ENCODE measurements around the gene SBF1. TPM values are rescaled to one million over a fixed set of nuclear protein-coding genes. Genes with fewer than 3 reads are reported as not detected.

SBF1 gene
- total and polyA plus RNA-seq, 2 of the 13 experiments (the other 11 are each of a cell fraction or from before 2014, with no cell fraction given), result 31.7 to 40.9 TPM

DNA sequence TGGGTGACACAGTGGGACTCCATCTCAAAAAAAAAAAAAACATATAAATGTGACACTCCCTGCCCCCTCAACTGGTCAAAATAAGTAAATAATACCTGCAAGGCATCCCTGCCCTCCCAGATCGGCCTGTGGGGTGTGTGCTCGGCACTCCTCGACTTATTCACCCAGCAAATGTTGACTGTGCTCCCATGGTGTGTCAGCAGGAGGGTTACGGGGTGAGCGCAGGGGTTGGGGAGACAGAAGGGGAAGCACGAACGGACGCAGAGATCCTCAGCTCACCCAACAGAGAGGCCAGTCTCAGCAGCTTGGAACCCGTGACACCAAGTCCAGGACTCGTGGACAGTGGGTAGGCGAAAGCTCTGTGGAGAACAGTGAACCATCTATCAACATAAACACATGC is 4.9 kb upstream of the SBF1 start:
- Histone ChIP-seq H4K20me1 (ENCODE audit: insufficient read depth, low read length) (no peaks in the 10 kb centered on the region; the same call in 1 of the 2 replicates), H3K4me1 (ENCODE audit: insufficient read depth, low read length) (peaks cover 49% of the 10 kb centered on the region), H3K79me2 (ENCODE audit: insufficient read depth, low read length) (no peaks in the 10 kb centered on the region), H3K4me2 (ENCODE audit: low read depth, low read length) (no peak overlapping the region), H3K9ac (ENCODE audit: insufficient read depth, low read depth, low read length) (no peak overlapping the region), H3K9me3 (ENCODE audit: low read length) (no peaks in the 10 kb centered on the region), H3K27me3 (ENCODE audit: control insufficient read depth in 1 of 2, insufficient read depth in 2 of 2, low read length in 2 of 2) (peaks cover 0 to 4% of the 10 kb centered on the region in 2 experiments; a peak in 1 of 5 replicates), H3K27ac (ENCODE audit: extremely low read length, insufficient read depth, low read length) (no peak overlapping the region), H3K36me3 (replicated peaks in 1 of 2; ENCODE audit: control insufficient read depth in 1 of 2, insufficient read depth in 2 of 2, low read length in 2 of 2) (no peaks in the 10 kb centered on the region), H2AFZ (ENCODE audit: low read length) (no peak overlapping the region), H3K4me3 (replicated peaks in 1 of 3; ENCODE audit: insufficient read depth in 1 of 3, low read depth in 2 of 3, low read length in 3 of 3) (no peak overlapping the region)
- WGBS (ENCODE audit: low lambda C conversion rate), result 62% methylated on average over 11 of the region's 11 CpGs
- BruUV-seq (replicated peaks), result no TSS peak
- FAIRE-seq (no peak), DNase-seq (ENCODE audit: low spot score) (no peak), ATAC-seq (no peak)
- in situ Hi-C loops (cut with HindIII; ENCODE audit: extremely low pct_ligation_motif_present, low pct_unique_long_range_greater_than_20kb), result no loop called here
- TF ChIP-seq KAT8 (CRISPR knock-in tag; IDR thresholded peaks at IDR 0.05), result no peak
- ChIA-PET POLR2A (interaction anchor here (0.9 to 1.4 kb wide), 3 partner anchors 28 to 162 kb away, joined by 3 to 4 read pairs (median 3); partner anchors contain the start of genes LMF2, NCAPH2 and SCO2), CTCF (ENCODE audit: low intra/inter-chr PET ratio, low total read pairs) (no interaction called here)
- intact Hi-C loops (cut with micrococcal nuclease; ENCODE audit: unreplicated experiment), result no loop called here

DNA sequence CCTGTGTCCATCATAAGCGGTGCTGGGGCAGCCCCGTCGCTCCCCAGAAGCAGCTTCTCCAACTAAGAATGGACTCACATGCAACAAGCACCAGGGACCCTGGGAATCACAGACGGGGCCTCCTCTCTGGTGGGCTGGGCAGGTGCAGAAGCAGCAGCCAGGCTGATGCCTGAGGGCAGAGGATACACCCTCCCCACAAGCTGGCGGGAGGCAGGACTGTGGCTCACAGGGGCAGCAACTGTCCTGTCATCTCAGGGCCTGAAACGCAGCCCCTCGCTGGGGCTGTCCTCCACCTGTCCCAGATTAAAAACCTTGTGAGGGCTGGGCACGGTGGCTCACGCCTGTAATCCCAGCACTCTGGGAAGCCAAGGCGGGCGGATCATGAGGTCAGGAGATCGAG is 3.1 kb upstream of the SBF1 start:
- FAIRE-seq, result no peak
- ATAC-seq, result no peak
- in situ Hi-C loops (cut with HindIII; ENCODE audit: extremely low pct_ligation_motif_present, low pct_unique_long_range_greater_than_20kb), result no loop called here
- Histone ChIP-seq H3K4me1 (ENCODE audit: insufficient read depth, low read length) (peaks cover 42% of the 10 kb centered on the region), H2AFZ (ENCODE audit: low read length) (no peak overlapping the region), H3K9ac (ENCODE audit: insufficient read depth, low read depth, low read length) (no peak overlapping the region), H3K4me2 (ENCODE audit: low read depth, low read length) (no peak overlapping the region), H4K20me1 (ENCODE audit: insufficient read depth, low read length) (peaks cover 11% of the 10 kb centered on the region), H3K27ac (ENCODE audit: extremely low read length, insufficient read depth, low read length) (no peak overlapping the region), H3K27me3 (ENCODE audit: control insufficient read depth in 1 of 2, insufficient read depth in 2 of 2, low read length in 2 of 2) (peaks cover 0 to 4% of the 10 kb centered on the region in 2 experiments; a peak in 1 of 5 replicates), H3K9me3 (ENCODE audit: low read length) (no peaks in the 10 kb centered on the region), H3K4me3 (replicated peaks in 1 of 3; ENCODE audit: insufficient read depth in 1 of 3, low read depth in 2 of 3, low read length in 3 of 3) (no peak overlapping the region), H3K79me2 (ENCODE audit: insufficient read depth, low read length) (peaks cover 14% of the 10 kb centered on the region), H3K36me3 (replicated peaks in 1 of 2; ENCODE audit: control insufficient read depth in 1 of 2, insufficient read depth in 2 of 2, low read length in 2 of 2) (no peaks in the 10 kb centered on the region)
- intact Hi-C loops (cut with micrococcal nuclease; ENCODE audit: unreplicated experiment), result no loop called here
- TF ChIP-seq, protein P1, sequence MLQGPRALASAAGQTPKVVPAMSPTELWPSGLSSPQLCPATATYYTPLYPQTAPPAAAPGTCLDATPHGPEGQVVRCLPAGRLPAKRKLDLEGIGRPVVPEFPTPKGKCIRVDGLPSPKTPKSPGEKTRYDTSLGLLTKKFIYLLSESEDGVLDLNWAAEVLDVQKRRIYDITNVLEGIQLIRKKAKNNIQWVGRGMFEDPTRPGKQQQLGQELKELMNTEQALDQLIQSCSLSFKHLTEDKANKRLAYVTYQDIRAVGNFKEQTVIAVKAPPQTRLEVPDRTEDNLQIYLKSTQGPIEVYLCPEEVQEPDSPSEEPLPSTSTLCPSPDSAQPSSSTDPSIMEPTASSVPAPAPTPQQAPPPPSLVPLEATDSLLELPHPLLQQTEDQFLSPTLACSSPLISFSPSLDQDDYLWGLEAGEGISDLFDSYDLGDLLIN (CRISPR knock-in tag; IDR thresholded peaks at IDR 0.05; ENCODE audit: borderline replicate concordance), result no peak
- TF ChIP-seq MAZ (IDR thresholded peaks at IDR 0.05; ENCODE audit: borderline replicate concordance, low read depth, low read length), result no peak
- TF ChIP-seq MAZ (CRISPR knock-in tag; IDR thresholded peaks at IDR 0.05; ENCODE audit: low read depth), result no peak
- no peak for TF ChIP-seq IRX3 (CRISPR knock-in tag; IDR thresholded peaks at IDR 0.05; ENCODE audit: borderline replicate concordance, low read depth)
- TF ChIP-seq, protein P2, sequence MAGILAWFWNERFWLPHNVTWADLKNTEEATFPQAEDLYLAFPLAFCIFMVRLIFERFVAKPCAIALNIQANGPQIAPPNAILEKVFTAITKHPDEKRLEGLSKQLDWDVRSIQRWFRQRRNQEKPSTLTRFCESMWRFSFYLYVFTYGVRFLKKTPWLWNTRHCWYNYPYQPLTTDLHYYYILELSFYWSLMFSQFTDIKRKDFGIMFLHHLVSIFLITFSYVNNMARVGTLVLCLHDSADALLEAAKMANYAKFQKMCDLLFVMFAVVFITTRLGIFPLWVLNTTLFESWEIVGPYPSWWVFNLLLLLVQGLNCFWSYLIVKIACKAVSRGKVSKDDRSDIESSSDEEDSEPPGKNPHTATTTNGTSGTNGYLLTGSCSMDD (CRISPR knock-in tag; IDR thresholded peaks at IDR 0.05), result no peak
- TF ChIP-seq NFKB2 (CRISPR knock-in tag; IDR thresholded peaks at IDR 0.05; ENCODE audit: borderline replicate concordance), result no peak
- no peak for TF ChIP-seq ASH2L (IDR thresholded peaks at IDR 0.05; ENCODE audit: insufficient read length, low read depth, low read length)
- no peak for TF ChIP-seq ZNF619 (CRISPR knock-in tag; IDR thresholded peaks at IDR 0.05)
- no peak for TF ChIP-seq ZSCAN25 (CRISPR knock-in tag; IDR thresholded peaks at IDR 0.05)
- TF ChIP-seq U2AF2 (IDR thresholded peaks at IDR 0.05; ENCODE audit: low read depth, low read length), result no peak
- POLR2A ChIA-PET, result no interaction called here
- WGBS (ENCODE audit: low lambda C conversion rate), result 93% methylated on average over 8 of the region's 12 CpGs
- CTCF ChIA-PET (ENCODE audit: low intra/inter-chr PET ratio, low total read pairs), result no interaction called here
- DNase-seq (ENCODE audit: low spot score), result no peak
- no TSS peak for BruUV-seq (replicated peaks)

Measured in HepG2 (cell line).